Measurements from ENCODE around the gene SYT9. TPM values are rescaled to one million over a fixed set of nuclear protein-coding genes. Genes with fewer than 3 reads are reported as not detected.

SYT9 gene
- polyA plus RNA-seq, 1 of the 3 experiments (the other 2 are of a cell fraction), result 0.10 TPM

- Histone ChIP-seq H3F3A (replicated peaks; ENCODE audit: insufficient read depth) (no peaks in the 10 kb centered on the region), H3K27me3 (ENCODE audit: insufficient read depth) (no peaks in the 10 kb centered on the region), H3K27ac (ENCODE audit: low read depth in 2 of 2, low read length in 1 of 2) (no peak overlapping the region), H3K79me2 (ENCODE audit: insufficient read depth) (no peaks in the 10 kb centered on the region), H3K9me2 (no peaks in the 10 kb centered on the region), H4K20me1 (ENCODE audit: insufficient read depth) (no peaks in the 10 kb centered on the region), H2AFZ (ENCODE audit: low read depth) (no peak overlapping the region), H3K36me3 (replicated peaks in 1 of 2; ENCODE audit: control insufficient read depth in 1 of 2, insufficient read depth in 2 of 2, low read length in 1 of 2) (no peaks in the 10 kb centered on the region), H3K9ac (no peak overlapping the region), H3K4me1 (ENCODE audit: control insufficient read depth in 1 of 2, insufficient read depth in 2 of 2, low read depth in 1 of 2, low read length in 1 of 2) (peaks cover 0 to 8% of the 10 kb centered on the region in 2 experiments; a peak in 1 of 4 replicates), H3K9me3 (no peaks in the 10 kb centered on the region), H3K4me3 (ENCODE audit: low read depth in 2 of 2, low read length in 1 of 2) (no peak overlapping the region), H3K4me2 (no peak overlapping the region)
- POLR2A ChIA-PET, result no interaction called here
- peak; percentile 25 for DNase-seq
- WGBS (ENCODE audit: low lambda C conversion rate), result 10% methylated on average over 8 of the region's 8 CpGs
- CTCF ChIA-PET, result interaction anchor here (1.0 to 1.3 kb wide), 2 partner anchors 9 to 70 kb away, joined by 3 read pairs; no protein-coding TSS in a partner anchor
- TF ChIP-seq, protein P1, sequence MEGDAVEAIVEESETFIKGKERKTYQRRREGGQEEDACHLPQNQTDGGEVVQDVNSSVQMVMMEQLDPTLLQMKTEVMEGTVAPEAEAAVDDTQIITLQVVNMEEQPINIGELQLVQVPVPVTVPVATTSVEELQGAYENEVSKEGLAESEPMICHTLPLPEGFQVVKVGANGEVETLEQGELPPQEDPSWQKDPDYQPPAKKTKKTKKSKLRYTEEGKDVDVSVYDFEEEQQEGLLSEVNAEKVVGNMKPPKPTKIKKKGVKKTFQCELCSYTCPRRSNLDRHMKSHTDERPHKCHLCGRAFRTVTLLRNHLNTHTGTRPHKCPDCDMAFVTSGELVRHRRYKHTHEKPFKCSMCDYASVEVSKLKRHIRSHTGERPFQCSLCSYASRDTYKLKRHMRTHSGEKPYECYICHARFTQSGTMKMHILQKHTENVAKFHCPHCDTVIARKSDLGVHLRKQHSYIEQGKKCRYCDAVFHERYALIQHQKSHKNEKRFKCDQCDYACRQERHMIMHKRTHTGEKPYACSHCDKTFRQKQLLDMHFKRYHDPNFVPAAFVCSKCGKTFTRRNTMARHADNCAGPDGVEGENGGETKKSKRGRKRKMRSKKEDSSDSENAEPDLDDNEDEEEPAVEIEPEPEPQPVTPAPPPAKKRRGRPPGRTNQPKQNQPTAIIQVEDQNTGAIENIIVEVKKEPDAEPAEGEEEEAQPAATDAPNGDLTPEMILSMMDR (IDR thresholded peaks at IDR 0.05), result no peak
- TF ChIP-seq MXI1 (IDR thresholded peaks at IDR 0.05; ENCODE audit: low read depth, low read length) (no peak), FOXM1 (IDR thresholded peaks at IDR 0.05; ENCODE audit: low read depth) (no peak), MEF2A (IDR thresholded peaks at IDR 0.05; ENCODE audit: borderline replicate concordance, low read depth) (no peak), TAF1 (IDR thresholded peaks at IDR 0.05; ENCODE audit: borderline replicate concordance, low read depth, low read length) (no peak), RFX5 (IDR thresholded peaks at IDR 0.05; ENCODE audit: low read length) (no peak), POLR2AphosphoS5 (IDR thresholded peaks at IDR 0.05; ENCODE audit: low read depth, low read length) (no peak), FOSL2 (IDR thresholded peaks at IDR 0.05; ENCODE audit: borderline replicate concordance, low read depth) (no peak)
- TF ChIP-seq, protein P2, sequence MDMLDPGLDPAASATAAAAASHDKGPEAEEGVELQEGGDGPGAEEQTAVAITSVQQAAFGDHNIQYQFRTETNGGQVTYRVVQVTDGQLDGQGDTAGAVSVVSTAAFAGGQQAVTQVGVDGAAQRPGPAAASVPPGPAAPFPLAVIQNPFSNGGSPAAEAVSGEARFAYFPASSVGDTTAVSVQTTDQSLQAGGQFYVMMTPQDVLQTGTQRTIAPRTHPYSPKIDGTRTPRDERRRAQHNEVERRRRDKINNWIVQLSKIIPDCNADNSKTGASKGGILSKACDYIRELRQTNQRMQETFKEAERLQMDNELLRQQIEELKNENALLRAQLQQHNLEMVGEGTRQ (IDR thresholded peaks at IDR 0.05; ENCODE audit: borderline replicate concordance, low read depth, low read length), result no peak
- TF ChIP-seq, protein P3, sequence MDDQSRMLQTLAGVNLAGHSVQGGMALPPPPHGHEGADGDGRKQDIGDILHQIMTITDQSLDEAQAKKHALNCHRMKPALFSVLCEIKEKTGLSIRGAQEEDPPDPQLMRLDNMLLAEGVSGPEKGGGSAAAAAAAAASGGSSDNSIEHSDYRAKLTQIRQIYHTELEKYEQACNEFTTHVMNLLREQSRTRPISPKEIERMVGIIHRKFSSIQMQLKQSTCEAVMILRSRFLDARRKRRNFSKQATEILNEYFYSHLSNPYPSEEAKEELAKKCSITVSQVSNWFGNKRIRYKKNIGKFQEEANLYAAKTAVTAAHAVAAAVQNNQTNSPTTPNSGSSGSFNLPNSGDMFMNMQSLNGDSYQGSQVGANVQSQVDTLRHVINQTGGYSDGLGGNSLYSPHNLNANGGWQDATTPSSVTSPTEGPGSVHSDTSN (IDR thresholded peaks at IDR 0.05), result no peak
- TF ChIP-seq, protein P4, sequence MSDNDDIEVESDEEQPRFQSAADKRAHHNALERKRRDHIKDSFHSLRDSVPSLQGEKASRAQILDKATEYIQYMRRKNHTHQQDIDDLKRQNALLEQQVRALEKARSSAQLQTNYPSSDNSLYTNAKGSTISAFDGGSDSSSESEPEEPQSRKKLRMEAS (IDR thresholded peaks at IDR 0.05; ENCODE audit: low read depth), result no peak
- TF ChIP-seq, protein P5, sequence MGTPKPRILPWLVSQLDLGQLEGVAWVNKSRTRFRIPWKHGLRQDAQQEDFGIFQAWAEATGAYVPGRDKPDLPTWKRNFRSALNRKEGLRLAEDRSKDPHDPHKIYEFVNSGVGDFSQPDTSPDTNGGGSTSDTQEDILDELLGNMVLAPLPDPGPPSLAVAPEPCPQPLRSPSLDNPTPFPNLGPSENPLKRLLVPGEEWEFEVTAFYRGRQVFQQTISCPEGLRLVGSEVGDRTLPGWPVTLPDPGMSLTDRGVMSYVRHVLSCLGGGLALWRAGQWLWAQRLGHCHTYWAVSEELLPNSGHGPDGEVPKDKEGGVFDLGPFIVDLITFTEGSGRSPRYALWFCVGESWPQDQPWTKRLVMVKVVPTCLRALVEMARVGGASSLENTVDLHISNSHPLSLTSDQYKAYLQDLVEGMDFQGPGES (IDR thresholded peaks at IDR 0.05; ENCODE audit: low read depth, low read length), result no peak
Observed at GRCh38 chr11:7348432-7349304, 97.0 kb downstream of the SYT9 start.
